Limb (tissue), 2 donors: Measurements from ENCODE around the gene GLRA2.

Source experiments
- DNase-seq, 2 donors: peaks; one replicate each; pipeline ENCODE4 v3.0.0-alpha.2; 2016; ENCODE audit errors: extremely low spot score in 2 of 2

GLRA2 gene

GRCh38 chrX:14529290-14529989 is at the start of gene GLRA2:
Gene GLRA2 (plus strand): TSS chrX:14529536. CDS start chrX:14530058, 522 bp downstream.
- DNase-seq = peak; percentile 37 to 60

DNA sequence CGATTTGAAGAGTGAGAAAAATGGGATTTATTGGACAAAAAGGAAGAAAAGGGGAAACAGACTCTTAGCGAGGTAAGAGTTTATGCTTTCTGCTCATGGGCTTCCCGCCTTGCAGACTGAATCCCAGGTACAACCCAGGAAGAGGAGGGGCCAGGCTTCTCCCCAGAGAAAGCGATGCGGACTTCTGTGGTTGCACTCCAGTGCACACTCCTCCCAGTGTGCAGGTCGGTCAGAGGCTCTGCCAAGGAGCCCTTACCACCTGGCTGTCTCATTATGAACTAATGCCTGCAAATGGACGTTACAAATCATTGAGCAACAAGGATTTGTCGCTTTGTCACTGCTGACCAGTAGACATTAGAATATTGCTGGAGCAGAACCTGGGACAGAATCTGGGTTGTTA is 39.9 kb upstream of the GLRA2 start:
- DNase-seq = no peak

DNA sequence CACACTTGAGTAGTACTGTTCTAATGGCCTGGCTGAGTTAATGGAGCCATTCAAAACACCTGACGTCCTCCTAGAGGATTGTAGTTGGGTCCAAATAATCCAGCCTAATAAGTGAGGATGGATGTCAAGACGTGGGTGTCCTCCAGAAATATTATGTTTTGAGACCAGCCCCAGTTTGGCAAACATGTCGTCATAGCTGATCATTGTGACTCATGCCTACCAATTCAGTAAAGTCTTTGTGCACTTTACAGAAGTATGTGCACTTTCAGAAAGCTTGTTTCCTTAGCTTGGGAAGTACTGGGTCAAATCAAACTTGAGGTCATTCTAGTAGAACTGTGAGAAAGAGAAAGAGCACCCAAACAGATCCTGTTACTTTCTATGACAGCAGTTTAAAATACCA is 37.6 kb upstream of the GLRA2 start:
- DNase-seq = no peak

DNA sequence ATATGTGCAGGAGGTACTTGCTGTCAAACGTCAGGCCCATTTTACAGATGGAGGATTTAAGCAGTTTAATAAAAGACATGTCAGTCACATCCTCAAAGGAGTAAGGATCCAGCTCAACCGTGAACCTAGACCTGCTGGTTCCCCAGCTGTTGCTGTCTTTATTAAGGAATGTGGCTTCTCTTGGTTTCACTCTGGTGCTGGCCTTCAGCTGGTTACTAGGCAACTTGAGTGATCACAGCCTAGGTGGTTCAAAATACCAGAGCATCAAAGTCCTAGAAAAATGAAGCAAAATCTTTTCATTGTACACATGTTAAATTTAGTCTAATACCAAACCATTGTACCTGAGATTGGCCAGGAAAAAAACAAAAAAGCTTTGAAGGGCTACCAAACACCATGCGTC is 32.7 kb upstream of the GLRA2 start:
- DNase-seq = no peak

DNA sequence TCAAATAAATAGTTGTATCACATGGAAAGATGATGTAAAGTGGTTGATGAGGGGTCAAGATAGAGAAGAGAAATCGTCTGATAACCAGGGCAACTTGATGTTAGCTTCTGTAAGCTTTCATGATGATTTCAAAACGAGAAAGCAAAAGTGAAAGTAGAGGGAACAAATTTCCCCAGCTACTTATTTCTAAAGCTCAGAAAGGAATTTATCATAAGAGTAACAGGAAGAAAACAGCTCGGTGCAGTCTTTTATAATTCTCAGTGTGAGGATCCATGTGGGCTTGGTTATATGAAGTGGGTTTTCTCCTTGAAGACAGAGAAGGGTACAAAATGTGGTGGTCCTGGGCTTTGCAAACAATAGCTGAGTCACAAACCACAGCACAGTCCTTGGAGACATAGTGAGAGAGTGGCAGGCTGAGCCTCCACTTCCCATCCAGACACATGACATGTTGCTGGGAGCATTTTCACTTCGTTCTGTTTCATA is 32.1 kb upstream of the GLRA2 start:
- DNase-seq = no peak

DNA sequence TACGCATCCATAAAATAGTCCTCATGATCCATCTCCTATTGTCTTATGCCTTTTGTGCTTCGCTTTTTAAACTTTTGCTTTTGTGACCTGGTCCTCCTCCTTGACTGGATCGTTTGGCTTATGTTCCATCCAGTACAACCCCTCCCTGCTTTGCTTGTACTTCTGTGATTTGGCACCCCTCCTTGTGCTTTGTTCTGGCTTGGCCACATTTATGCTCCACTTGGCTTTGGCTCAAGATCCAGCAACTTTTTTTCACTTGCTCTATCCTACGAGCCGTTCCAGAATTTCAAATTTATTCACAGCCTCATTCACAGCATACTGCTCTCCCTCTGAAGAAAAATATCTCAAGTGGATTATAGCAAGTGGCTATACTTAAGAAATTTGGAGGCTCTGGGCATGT is 28.0 kb upstream of the GLRA2 start:
- DNase-seq = peak in 1 of 2 donors; percentile 14

- no peak for DNase-seq
Measured at GRCh38 chrX:14504960-14505538, 24.3 kb upstream of the GLRA2 start.

GRCh38 chrX:14505648-14506047 is 23.7 kb upstream of the GLRA2 start:
- peak in 1 of 2 donors; percentile 19 for DNase-seq

DNA sequence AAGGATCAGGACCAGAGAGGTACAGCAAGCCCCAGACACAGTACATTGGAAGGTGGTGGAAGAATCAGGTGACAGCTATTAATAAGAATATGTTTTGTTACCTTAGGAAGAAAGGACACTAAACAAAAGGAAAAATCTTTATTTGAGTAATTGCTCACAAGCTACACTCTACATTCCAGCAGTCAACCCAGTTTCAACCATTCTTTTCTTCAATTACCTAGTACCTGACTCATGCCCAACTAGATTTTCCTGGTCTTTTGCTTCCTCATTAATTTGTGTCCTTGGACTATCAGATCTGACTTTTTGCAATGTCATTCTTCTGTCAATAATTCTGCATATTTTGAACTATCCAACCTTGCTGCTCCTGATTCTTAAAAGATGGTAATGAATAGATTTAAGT is 22.5 kb upstream of the GLRA2 start:
- DNase-seq = no peak

- no peak for DNase-seq
Measured at GRCh38 chrX:14508025-14508690, 21.2 kb upstream of the GLRA2 start.

GRCh38 chrX:14509325-14510057 is 19.8 kb upstream of the GLRA2 start:
- no peak for DNase-seq

DNA sequence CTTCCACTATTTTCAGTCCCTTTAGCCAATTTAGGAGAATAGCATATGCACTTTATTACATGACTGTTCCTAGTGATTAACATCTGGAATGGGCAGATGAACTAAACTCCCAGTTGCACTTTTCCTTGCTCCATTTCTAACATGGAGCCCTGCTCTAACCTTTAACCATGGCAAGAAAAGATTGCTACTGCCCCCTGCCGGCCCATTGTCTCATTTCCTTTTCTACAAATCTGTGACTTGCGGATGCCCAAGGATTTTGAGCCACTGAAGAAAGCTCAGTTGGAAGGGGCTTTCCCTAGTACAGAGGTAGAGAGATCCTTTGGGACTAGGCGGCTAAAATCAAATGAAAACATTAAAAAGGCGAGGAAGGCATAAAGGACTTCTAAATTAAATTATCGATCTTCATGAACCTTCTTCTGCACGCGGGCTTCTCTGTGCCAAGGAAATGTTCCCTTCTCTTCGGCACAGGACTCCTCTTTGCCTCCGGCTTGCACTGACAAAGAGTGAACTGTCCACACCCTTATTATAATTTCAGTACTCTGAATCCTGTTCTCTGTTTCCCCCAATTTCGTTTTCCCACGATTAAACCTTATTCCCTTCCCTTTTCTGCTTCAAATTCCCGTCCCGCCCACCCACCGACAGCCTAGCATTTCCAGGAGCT is 577 bp upstream of the GLRA2 start:
- DNase-seq = peak; percentile 33 to 82

DNA sequence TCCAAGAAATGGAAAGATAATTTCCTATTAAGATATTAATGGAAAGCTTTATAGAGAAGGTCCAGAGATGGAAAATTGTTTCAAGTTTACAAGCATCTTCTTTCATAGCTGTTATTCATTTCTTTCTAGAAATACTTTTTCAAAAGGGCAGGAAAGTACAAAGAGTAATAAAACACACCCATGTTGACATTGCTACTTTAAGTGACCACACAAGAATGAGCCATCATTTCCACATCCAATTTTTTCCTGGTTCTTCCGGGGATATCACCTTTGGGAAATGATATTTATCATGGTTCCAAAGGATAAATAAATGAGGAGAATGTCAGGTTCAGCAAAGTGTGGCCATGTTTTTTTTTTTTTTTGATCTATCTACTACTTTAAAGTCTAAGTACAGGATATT is 4.5 kb downstream of the GLRA2 start:
- DNase-seq = no peak

- DNase-seq = no peak
Measured at GRCh38 chrX:14546190-14546589, 16.9 kb downstream of the GLRA2 start.

GRCh38 chrX:14554131-14554715 is 24.9 kb downstream of the GLRA2 start:
- DNase-seq = no peak

DNA sequence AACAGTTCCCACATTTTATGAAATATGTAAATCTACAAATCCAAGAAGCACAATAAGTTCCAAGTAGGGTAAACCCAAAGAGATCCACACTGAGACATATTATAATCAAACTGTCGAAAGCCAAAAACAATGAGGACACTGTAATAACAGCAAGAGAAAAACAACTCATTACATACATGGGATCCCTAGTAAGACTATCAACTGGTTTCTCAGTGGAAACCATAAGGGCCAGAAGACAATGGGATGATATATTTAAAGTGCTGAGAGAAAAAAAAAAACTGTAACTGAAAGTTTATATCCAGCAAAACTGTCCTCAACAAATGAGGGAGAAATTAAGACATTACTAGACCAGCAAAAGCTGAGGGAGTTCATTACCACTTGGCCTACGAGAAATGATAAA is 34.7 kb downstream of the GLRA2 start:
- no peak for DNase-seq

DNA sequence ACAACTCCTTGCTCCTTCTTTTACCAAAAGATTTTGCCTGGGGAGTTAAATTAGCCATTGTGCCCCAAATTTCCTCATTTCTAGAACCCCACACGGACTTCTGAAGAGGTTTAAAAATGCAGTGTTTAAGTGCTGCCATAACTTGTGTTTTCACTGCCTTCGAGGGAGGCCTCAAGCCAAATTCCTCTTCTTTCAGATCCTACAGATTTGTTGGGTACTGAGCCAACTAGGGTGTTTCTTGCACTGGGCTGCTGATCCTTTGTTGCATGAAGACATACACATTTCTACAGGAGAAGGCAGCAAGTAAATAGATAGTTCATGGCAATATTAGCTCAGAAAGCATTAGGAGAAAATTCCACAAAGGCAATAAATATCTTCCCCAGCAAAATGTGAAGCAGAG is 43.8 kb downstream of the GLRA2 start:
- DNase-seq = no peak

DNA sequence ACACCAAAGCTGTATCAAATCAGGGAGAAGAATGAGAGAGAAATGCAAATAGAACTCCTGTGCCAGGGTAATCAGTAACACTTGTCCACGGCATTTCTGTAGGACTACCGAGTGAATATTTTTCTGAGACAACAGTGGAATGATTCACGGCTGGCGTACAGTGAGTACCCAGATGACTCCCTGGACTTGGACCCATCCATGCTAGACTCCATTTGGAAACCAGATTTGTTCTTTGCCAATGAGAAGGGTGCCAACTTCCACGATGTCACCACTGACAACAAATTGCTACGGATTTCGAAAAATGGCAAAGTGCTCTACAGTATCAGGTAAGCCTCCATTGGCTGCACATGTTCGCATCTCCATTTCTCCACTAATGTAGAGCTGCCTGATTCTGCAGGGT is 51.7 kb downstream of the GLRA2 start:
- DNase-seq = no peak

DNA sequence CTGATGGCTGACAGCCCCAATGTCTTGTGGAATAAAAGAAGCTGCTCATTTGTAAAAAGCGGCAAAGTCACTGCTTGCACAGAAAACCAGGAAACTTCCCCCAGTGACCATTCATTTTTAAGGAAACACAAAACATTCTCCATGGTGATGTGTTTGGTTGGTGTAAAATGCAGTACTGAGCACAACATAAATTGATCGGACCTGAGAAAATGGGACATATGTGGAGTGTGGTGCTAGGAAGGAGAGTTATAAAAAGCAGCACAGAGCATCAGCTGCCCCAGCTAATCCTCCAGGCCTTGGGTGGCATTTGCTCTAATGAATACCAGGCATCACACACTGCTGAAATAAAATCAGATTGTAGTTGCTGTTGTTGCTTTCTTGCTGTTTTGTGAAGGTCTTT is 55.2 kb downstream of the GLRA2 start:
- DNase-seq = no peak

DNA sequence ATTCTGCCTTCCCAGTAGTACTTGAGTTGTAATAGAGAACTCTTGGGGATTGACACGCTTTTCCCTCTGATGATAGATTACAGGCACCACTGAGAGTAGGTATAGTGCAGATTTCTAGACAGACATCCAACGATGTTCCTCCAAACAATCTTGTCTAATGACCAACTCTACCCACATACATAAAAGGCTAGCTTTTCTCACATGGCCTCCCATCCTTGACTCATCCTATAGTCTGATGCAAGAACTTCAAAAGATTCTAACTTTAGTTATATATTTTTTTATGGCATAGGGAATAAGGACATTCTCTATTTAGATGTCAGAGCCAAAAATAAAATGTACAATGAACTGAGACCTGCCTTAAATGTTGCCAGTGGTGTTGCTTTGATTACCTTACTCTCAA is 60.9 kb downstream of the GLRA2 start:
- no peak for DNase-seq
